SJCRH30 (cell line): Measurements from ENCODE around the gene OPCML. TPM values are rescaled to one million over a fixed set of nuclear protein-coding genes. Genes with fewer than 3 reads are reported as not detected.
A peak's percentile ranks its signal among the peaks of the same experiment; 100 is the strongest.

ENCODE experiments used
- DNase-seq, 2 experiments: peaks; one replicate each; pipeline ENCODE4 v3.0.0-alpha.2; 2015 to 2020
- H3K27ac ChIP-seq: fragments of 250-450 bp; sonication (Bioruptor Pico); 2 replicates; pipeline ENCODE4 v1.5.1; 2020; ENCODE audit warnings: mild to moderate bottlenecking, moderate library complexity
- H3K27me3 ChIP-seq: fragments of 250-450 bp; sonication (Bioruptor Pico); 2 replicates; pipeline ENCODE4 v1.5.1; 2020; ENCODE audit warnings: mild to moderate bottlenecking, moderate library complexity
- H3K36me3 ChIP-seq: fragments of 250-450 bp; sonication (Bioruptor Pico); 2 replicates; pipeline ENCODE4 v1.5.1; 2020; ENCODE audit warnings: mild to moderate bottlenecking, moderate library complexity
- H3K4me1 ChIP-seq: fragments of 250-450 bp; sonication (Bioruptor Pico); 2 replicates; pipeline ENCODE4 v1.5.1; 2020; ENCODE audit warnings: mild to moderate bottlenecking, moderate library complexity
- H3K4me3 ChIP-seq: fragments of 250-450 bp; sonication (Bioruptor Pico); 2 replicates; pipeline ENCODE4 v1.5.1; 2020; ENCODE audit warnings: mild to moderate bottlenecking, moderate library complexity
- H3K9me3 ChIP-seq: fragments of 250-450 bp; sonication (Bioruptor Pico); replicated peaks from 2 replicates; pipeline ENCODE4 v1.5.1; 2020; ENCODE audit warnings: mild to moderate bottlenecking, moderate library complexity
- total RNA-seq: library from RNA; depleted of rRNA; stranded (reverse); fragments of >200 nt; shearing (Covaris generic); gene quantifications from 2 replicates; pipeline ENCODE4 v1.2.3, GENCODE V29; 2014

OPCML gene
- total RNA-seq, 1 experiment from 2014 or later = not detected

- Histone ChIP-seq H3K4me1 (no peaks in the 10 kb centered on the region), H3K4me3 (no peak overlapping the region), H3K27me3 (no peaks in the 10 kb centered on the region), H3K36me3 (no peaks in the 10 kb centered on the region), H3K9me3 (no peaks in the 10 kb centered on the region), H3K27ac (no peak overlapping the region)
- DNase-seq = peak; percentile 7 to 29
Measured at GRCh38 chr11:133078591-133079404, 453.5 kb downstream of the OPCML start.

- no peak for DNase-seq
- H3K9me3 ChIP-seq = no peaks in the 10 kb centered on the region
- H3K4me3 ChIP-seq = no peak overlapping the region
- H3K36me3 ChIP-seq = no peaks in the 10 kb centered on the region
- H3K4me1 ChIP-seq = no peaks in the 10 kb centered on the region
- no peaks in the 10 kb centered on the region for H3K27me3 ChIP-seq
- no peak overlapping the region for H3K27ac ChIP-seq
Measured at GRCh38 chr11:133078012-133078411, 454.3 kb downstream of the OPCML start.

GRCh38 chr11:133075351-133075750 is 456.9 kb downstream of the OPCML start:
- Histone ChIP-seq H3K27ac (no peak overlapping the region), H3K27me3 (no peaks in the 10 kb centered on the region), H3K4me3 (no peak overlapping the region), H3K4me1 (no peaks in the 10 kb centered on the region), H3K36me3 (no peaks in the 10 kb centered on the region), H3K9me3 (no peaks in the 10 kb centered on the region)
- no peak for DNase-seq

GRCh38 chr11:133072858-133073582 is 459.3 kb downstream of the OPCML start:
- H3K4me1 ChIP-seq = no peaks in the 10 kb centered on the region
- DNase-seq = no peak
- H3K9me3 ChIP-seq = no peaks in the 10 kb centered on the region
- no peaks in the 10 kb centered on the region for H3K27me3 ChIP-seq
- no peak overlapping the region for H3K4me3 ChIP-seq
- no peak overlapping the region for H3K27ac ChIP-seq
- no peaks in the 10 kb centered on the region for H3K36me3 ChIP-seq

- H3K4me1 ChIP-seq = no peaks in the 10 kb centered on the region
- DNase-seq = no peak
- H3K9me3 ChIP-seq = no peaks in the 10 kb centered on the region
- no peak overlapping the region for H3K4me3 ChIP-seq
- H3K36me3 ChIP-seq = no peaks in the 10 kb centered on the region
- no peaks in the 10 kb centered on the region for H3K27me3 ChIP-seq
- H3K27ac ChIP-seq = no peak overlapping the region
Measured at GRCh38 chr11:133072378-133072777, 459.9 kb downstream of the OPCML start.

GRCh38 chr11:133070791-133071190 is 461.5 kb downstream of the OPCML start:
- DNase-seq = no peak
- Histone ChIP-seq H3K4me1 (no peaks in the 10 kb centered on the region), H3K36me3 (no peaks in the 10 kb centered on the region), H3K27ac (no peak overlapping the region), H3K27me3 (no peaks in the 10 kb centered on the region), H3K9me3 (no peaks in the 10 kb centered on the region), H3K4me3 (no peak overlapping the region)

- Histone ChIP-seq H3K4me1 (no peaks in the 10 kb centered on the region), H3K27me3 (no peaks in the 10 kb centered on the region), H3K4me3 (no peak overlapping the region), H3K27ac (no peak overlapping the region), H3K36me3 (no peaks in the 10 kb centered on the region), H3K9me3 (no peaks in the 10 kb centered on the region)
- DNase-seq = no peak
Measured at GRCh38 chr11:133070021-133070713, 462.1 kb downstream of the OPCML start.

- Histone ChIP-seq H3K27me3 (no peaks in the 10 kb centered on the region), H3K9me3 (no peaks in the 10 kb centered on the region), H3K27ac (no peak overlapping the region), H3K36me3 (no peaks in the 10 kb centered on the region), H3K4me3 (no peak overlapping the region), H3K4me1 (no peaks in the 10 kb centered on the region)
- DNase-seq = no peak
Measured at GRCh38 chr11:133065847-133066485, 466.3 kb downstream of the OPCML start.

- H3K4me1 ChIP-seq = no peaks in the 10 kb centered on the region
- no peak overlapping the region for H3K4me3 ChIP-seq
- H3K27ac ChIP-seq = no peak overlapping the region
- DNase-seq = no peak
- H3K9me3 ChIP-seq = no peaks in the 10 kb centered on the region
- H3K36me3 ChIP-seq = no peaks in the 10 kb centered on the region
- H3K27me3 ChIP-seq = no peaks in the 10 kb centered on the region
Measured at GRCh38 chr11:133064961-133065360, 467.3 kb downstream of the OPCML start.

- Histone ChIP-seq H3K27ac (no peak overlapping the region), H3K4me1 (no peaks in the 10 kb centered on the region), H3K9me3 (no peaks in the 10 kb centered on the region), H3K27me3 (no peaks in the 10 kb centered on the region), H3K4me3 (no peak overlapping the region), H3K36me3 (no peaks in the 10 kb centered on the region)
- DNase-seq = peak in 1 of 2 experiments; percentile 5
Measured at GRCh38 chr11:133064152-133064877, 468.0 kb downstream of the OPCML start.

GRCh38 chr11:133058501-133058900 is 473.8 kb downstream of the OPCML start:
- Histone ChIP-seq H3K36me3 (no peaks in the 10 kb centered on the region), H3K4me3 (no peak overlapping the region), H3K9me3 (no peaks in the 10 kb centered on the region), H3K27ac (no peak overlapping the region), H3K27me3 (no peaks in the 10 kb centered on the region), H3K4me1 (no peaks in the 10 kb centered on the region)
- DNase-seq = no peak

GRCh38 chr11:133053124-133053776 is 479.1 kb downstream of the OPCML start:
- H3K4me1 ChIP-seq = no peaks in the 10 kb centered on the region
- no peak overlapping the region for H3K4me3 ChIP-seq
- DNase-seq = no peak
- no peaks in the 10 kb centered on the region for H3K27me3 ChIP-seq
- no peaks in the 10 kb centered on the region for H3K9me3 ChIP-seq
- no peaks in the 10 kb centered on the region for H3K36me3 ChIP-seq
- H3K27ac ChIP-seq = no peak overlapping the region

GRCh38 chr11:133052537-133052936 is 479.8 kb downstream of the OPCML start:
- no peaks in the 10 kb centered on the region for H3K4me1 ChIP-seq
- no peaks in the 10 kb centered on the region for H3K9me3 ChIP-seq
- H3K27me3 ChIP-seq = no peaks in the 10 kb centered on the region
- no peak overlapping the region for H3K27ac ChIP-seq
- no peak for DNase-seq
- no peaks in the 10 kb centered on the region for H3K36me3 ChIP-seq
- no peak overlapping the region for H3K4me3 ChIP-seq
